OCI-LY3 (cell line): Measurements from ENCODE around the gene TTF1.
A peak's percentile ranks its signal among the peaks of the same experiment; 100 is the strongest.

ENCODE experiments used
- H2AFZ ChIP-seq: fragments of 200-600, 300-600 bp; shearing (Covaris generic); 2 replicates; pipeline ENCODE4 v1.6.0; 2014; ENCODE audit warnings: antibody characterized with exemption, low read depth, low read length
- H3K27ac ChIP-seq: fragments of 200-600, 300-600 bp; sonication (generic); 2 replicates; pipeline ENCODE4 v1.5.1; 2014; ENCODE audit warnings: mild to moderate bottlenecking, low read length, moderate library complexity, mixed read lengths
- H3K27me3 ChIP-seq: fragments of 200-600, 300-600 bp; sonication (generic); 2 replicates; pipeline ENCODE4 v1.6.1; 2014; ENCODE audit warnings: low read depth, low read length, mixed read lengths
- H3K36me3 ChIP-seq: fragments of 200-600, 300-600 bp; sonication (generic); replicated peaks from 2 replicates; pipeline ENCODE3; 2014; ENCODE audit warnings: low read depth, low read length, mixed read lengths
- H3K4me1 ChIP-seq: fragments of 300-600, 200-600 bp; sonication (generic); 2 replicates; pipeline ENCODE4 v1.6.1; 2014; ENCODE audit warnings: low read length, mixed read lengths
- H3K4me2 ChIP-seq: fragments of 200-600, 300-600 bp; sonication (generic); 2 replicates; pipeline ENCODE4 v1.6.1; 2014; ENCODE audit warnings: low read length, mixed read lengths
- H3K4me3 ChIP-seq: fragments of 300-600, 200-600 bp; sonication (generic); 2 replicates; pipeline ENCODE4 v1.5.1; 2014; ENCODE audit warnings: antibody characterized with exemption, mild to moderate bottlenecking, low read length, moderate library complexity
- H3K79me2 ChIP-seq: fragments of 300-600, 200-600 bp; shearing (Covaris generic); 2 replicates; pipeline ENCODE4 v1.6.1; 2014; ENCODE audit warnings: mild to moderate bottlenecking, low read length, mixed read lengths
- H3K9ac ChIP-seq: fragments of 300-600, 200-600 bp; shearing (Covaris generic); 2 replicates; pipeline ENCODE4 v1.6.0; 2014; ENCODE audit warnings: mild to moderate bottlenecking, low read length, moderate library complexity
- H3K9me3 ChIP-seq: fragments of 200-600, 300-600 bp; shearing (Covaris generic); 2 replicates; pipeline ENCODE4 v1.6.1; 2014; ENCODE audit warnings: low read length, mixed read lengths; ENCODE audit not compliant: insufficient read depth
- H4K20me1 ChIP-seq: fragments of 200-600, 300-600 bp; sonication (generic); 2 replicates; pipeline ENCODE4 v1.6.1; 2016; ENCODE audit warnings: low read length, mixed read lengths; ENCODE audit not compliant: insufficient read depth
- CTCF ChIP-seq: fragments of 200-600, 300-600 bp; sonication (generic); IDR thresholded peaks from 2 replicates; pipeline ENCODE4 v1.5.1; 2014; ENCODE audit warnings: antibody characterized with exemption, low read length, low read depth
- EZH2phosphoT487 ChIP-seq: fragments of 200-600 bp; shearing (Covaris generic); IDR thresholded peaks from 2 replicates; pipeline ENCODE4 v1.6.1; 2018; ENCODE audit warnings: antibody characterized with exemption, mixed run types, low read depth

The TTF1 gene

DNA sequence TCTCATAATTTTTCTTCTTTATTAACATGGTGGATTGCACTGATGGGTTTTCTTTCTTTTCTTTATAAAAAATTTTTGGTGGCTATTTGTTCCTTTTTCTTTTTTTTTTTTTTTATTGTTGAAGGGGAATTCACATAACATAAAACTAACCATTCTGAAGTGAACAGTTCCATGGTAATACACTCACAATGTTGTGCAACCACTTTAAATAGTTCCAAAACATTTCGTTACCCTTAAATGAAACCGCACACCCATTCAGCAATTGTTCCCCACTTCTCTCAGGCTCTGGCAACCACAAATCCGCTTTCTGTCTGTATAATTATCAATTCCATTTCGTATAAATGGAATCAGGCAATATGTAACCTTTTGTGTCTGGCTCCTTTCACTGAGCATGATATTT, 40.2 kb downstream of the TTF1 start:
- H3K36me3 ChIP-seq, result no peaks in the 10 kb centered on the region
- H4K20me1 ChIP-seq, result no peaks in the 10 kb centered on the region
- no peak overlapping the region for H2AFZ ChIP-seq

DNA sequence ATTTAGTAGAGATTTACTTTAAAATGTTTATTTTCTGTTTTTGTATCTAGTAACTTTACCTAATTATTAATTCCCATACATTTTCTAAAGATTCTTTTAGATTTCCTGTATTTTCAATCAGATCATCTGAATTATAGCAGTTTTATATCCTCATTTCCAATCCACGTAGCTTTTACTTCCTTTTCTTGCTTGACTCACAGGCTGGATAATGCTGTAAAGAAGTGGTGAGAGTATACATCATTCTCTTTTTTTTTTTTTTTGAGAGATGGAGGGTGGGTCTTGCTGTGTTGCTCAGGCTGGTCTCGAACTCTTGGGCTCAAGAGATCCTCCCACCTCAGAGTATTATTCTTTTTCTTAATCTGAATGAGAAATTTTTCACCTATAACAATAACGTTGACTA, 40.7 kb downstream of the TTF1 start:
- Histone ChIP-seq H4K20me1 (no peaks in the 10 kb centered on the region), H3K36me3 (no peaks in the 10 kb centered on the region), H3K9me3 (no peaks in the 10 kb centered on the region), H3K4me3 (no peak overlapping the region), H3K4me1 (peaks cover 10% of the 10 kb centered on the region), H3K4me2 (no peak overlapping the region), H3K27me3 (no peaks in the 10 kb centered on the region), H3K9ac (no peak overlapping the region), H3K79me2 (no peaks in the 10 kb centered on the region), H3K27ac (peak overlapping the region; percentile 9; the same call in 1 of the 2 replicates), H2AFZ (peak overlapping the region; percentile 3; the same call in 1 of the 2 replicates)
- TF ChIP-seq EZH2phosphoT487, result no peak
- no peak for TF ChIP-seq CTCF

More for the DNA sequence above, 40.2 kb downstream of the TTF1 start:
- no peak overlapping the region for H3K9ac ChIP-seq
- H3K9me3 ChIP-seq, result no peaks in the 10 kb centered on the region
- H3K27me3 ChIP-seq, result no peaks in the 10 kb centered on the region
- TF ChIP-seq EZH2phosphoT487 (no peak), CTCF (no peak)
- H3K4me3 ChIP-seq, result no peak overlapping the region
- no peak overlapping the region for H3K27ac ChIP-seq
- no peaks in the 10 kb centered on the region for H3K79me2 ChIP-seq
- H3K4me1 ChIP-seq, result peaks cover 10% of the 10 kb centered on the region
- H3K4me2 ChIP-seq, result no peak overlapping the region

DNA sequence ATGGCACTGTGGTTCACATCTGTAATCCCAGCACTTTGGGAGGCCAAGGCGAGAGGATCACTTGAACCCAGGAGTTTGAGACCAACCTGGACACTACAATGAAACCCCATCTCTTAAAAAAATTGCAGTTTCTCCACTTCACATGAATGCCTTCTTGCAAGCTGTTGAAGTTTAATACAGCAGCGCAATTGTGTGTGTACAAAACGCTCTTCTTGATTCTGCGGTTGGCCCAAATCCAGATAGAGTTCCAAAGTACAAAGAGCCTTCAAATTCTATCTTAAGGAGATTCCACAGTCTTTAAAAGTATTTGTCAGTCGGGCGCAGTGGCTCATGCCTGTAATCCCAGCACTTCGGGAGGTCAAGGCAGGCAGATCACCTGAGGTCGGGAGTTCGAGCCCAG, 42.6 kb downstream of the TTF1 start:
- H3K79me2 ChIP-seq, result no peaks in the 10 kb centered on the region
- H3K4me1 ChIP-seq, result peaks cover 10% of the 10 kb centered on the region
- H3K4me2 ChIP-seq, result no peak overlapping the region
- H3K9me3 ChIP-seq, result no peaks in the 10 kb centered on the region
- no peaks in the 10 kb centered on the region for H4K20me1 ChIP-seq
- no peaks in the 10 kb centered on the region for H3K27me3 ChIP-seq
- no peak overlapping the region for H2AFZ ChIP-seq
- TF ChIP-seq CTCF (no peak), EZH2phosphoT487 (no peak)
- H3K4me3 ChIP-seq, result no peak overlapping the region
- H3K9ac ChIP-seq, result no peak overlapping the region
- H3K36me3 ChIP-seq, result no peaks in the 10 kb centered on the region
- H3K27ac ChIP-seq, result no peak overlapping the region

DNA sequence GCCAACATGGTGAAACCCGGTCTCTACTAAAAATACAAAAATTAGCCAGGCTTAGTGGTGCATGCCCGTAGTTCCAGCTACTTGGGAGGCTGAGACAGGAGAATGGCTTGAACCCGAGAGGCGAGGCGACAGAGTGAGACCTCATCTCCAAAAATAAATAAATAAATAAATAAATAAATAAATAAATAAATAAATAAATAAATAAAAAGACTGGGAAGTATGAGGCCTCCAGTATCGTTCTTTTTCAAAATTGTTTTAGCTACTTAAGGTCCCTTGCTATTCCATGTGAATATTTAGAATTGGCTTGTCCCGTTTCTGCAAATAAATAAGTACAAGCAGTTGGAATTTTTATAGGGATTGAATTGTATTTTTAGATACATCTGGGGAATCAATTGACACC, 48.9 kb downstream of the TTF1 start:
- Histone ChIP-seq H3K4me1 (peaks cover 11% of the 10 kb centered on the region), H3K27ac (no peak overlapping the region), H3K4me3 (no peak overlapping the region), H3K36me3 (peaks cover 12% of the 10 kb centered on the region), H3K9ac (no peak overlapping the region), H4K20me1 (peaks cover 9% of the 10 kb centered on the region; the same call in 1 of the 2 replicates), H3K4me2 (no peak overlapping the region), H3K79me2 (peaks cover 20% of the 10 kb centered on the region), H2AFZ (no peak overlapping the region), H3K27me3 (no peaks in the 10 kb centered on the region), H3K9me3 (no peaks in the 10 kb centered on the region)
- TF ChIP-seq CTCF, result no peak
- TF ChIP-seq EZH2phosphoT487, result no peak
